ENCODE data around the gene NFYC.

The NFYC gene

DNA sequence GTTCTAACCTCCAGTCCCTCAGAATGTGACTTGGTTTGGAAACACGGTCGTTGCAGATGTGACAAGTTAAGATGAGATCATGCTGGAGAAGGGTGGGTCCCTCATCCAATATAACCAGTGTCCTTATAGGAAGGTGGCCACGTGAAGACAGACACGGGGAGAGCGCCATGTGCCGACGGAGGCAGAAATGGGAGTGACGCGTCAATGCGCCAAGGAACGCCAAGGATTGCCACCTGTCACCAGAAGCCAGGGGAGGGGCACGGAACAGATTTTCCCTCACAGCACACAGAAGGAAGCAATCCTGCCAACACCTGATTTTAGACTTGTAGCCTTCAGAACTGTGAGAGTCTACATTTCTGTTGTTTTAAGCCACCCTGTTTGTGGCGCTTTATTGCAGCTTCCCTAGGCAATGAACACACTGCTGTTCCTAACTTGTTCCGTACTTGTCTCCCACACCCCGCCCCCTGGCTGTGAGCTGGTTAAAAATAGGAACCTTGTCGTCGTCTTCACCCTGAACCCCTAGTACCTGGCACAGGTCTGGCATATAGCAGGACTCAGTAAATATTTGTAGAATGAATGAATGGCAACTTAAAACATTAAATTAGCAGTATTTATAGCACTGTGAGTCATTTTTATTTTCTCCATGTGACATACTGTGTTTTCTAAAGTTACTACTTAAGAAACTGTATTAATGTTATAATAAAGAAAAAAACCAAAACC, 40.2 kb upstream of the NFYC start:
- TF ChIP-seq, protein P1, sequence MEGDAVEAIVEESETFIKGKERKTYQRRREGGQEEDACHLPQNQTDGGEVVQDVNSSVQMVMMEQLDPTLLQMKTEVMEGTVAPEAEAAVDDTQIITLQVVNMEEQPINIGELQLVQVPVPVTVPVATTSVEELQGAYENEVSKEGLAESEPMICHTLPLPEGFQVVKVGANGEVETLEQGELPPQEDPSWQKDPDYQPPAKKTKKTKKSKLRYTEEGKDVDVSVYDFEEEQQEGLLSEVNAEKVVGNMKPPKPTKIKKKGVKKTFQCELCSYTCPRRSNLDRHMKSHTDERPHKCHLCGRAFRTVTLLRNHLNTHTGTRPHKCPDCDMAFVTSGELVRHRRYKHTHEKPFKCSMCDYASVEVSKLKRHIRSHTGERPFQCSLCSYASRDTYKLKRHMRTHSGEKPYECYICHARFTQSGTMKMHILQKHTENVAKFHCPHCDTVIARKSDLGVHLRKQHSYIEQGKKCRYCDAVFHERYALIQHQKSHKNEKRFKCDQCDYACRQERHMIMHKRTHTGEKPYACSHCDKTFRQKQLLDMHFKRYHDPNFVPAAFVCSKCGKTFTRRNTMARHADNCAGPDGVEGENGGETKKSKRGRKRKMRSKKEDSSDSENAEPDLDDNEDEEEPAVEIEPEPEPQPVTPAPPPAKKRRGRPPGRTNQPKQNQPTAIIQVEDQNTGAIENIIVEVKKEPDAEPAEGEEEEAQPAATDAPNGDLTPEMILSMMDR (IDR thresholded peaks at IDR 0.05; ENCODE audit: extremely low read depth, missing control alignments), result no peak
- no peak for DNase-seq (ENCODE audit: low spot score)

DNA sequence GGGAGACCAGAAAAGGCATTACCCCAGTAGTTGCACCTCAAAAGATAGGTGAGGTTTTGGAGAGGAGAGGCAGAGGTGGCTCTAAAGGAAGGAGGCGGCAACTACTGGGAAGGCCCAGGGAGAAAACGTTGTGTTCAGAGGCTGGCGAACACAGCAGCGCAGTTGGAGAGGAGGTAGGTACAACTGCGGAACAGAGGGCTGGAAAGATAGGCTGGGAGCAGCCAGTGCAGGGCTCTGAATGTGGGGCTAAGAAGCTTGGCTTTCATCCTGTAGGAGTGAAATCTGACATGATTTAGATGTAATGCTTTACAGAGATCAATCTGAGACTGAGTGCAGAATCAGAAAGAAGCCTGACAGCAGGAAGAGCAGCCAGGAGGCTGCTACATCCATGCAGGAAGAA, 39.0 kb upstream of the NFYC start:
- no peak for DNase-seq (ENCODE audit: low spot score)
- TF ChIP-seq, protein P1 (IDR thresholded peaks at IDR 0.05; ENCODE audit: extremely low read depth, missing control alignments), result no peak

DNA sequence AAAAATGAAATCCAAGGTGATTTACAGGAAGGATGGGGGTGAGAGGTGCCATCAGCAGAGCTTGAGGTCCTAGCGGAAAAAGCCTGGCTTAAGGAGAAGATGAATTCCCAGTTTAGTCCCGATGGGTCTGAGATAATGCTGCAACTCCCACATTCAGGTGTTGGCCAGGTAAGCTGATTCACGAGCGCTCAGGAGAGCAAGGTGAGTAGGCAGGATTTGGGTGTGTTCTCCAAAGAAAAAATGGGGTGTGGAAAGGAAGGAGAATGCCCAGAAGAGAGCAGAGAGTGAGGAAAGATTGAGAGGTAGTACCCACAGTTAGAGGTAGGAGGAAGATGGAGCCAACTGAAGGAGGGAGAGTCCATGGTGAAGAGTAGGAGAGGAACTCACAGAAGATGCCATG, 38.5 kb upstream of the NFYC start:
- no peak for DNase-seq (ENCODE audit: low spot score)
- TF ChIP-seq, protein P1 (IDR thresholded peaks at IDR 0.05; ENCODE audit: extremely low read depth, missing control alignments), result no peak

DNA sequence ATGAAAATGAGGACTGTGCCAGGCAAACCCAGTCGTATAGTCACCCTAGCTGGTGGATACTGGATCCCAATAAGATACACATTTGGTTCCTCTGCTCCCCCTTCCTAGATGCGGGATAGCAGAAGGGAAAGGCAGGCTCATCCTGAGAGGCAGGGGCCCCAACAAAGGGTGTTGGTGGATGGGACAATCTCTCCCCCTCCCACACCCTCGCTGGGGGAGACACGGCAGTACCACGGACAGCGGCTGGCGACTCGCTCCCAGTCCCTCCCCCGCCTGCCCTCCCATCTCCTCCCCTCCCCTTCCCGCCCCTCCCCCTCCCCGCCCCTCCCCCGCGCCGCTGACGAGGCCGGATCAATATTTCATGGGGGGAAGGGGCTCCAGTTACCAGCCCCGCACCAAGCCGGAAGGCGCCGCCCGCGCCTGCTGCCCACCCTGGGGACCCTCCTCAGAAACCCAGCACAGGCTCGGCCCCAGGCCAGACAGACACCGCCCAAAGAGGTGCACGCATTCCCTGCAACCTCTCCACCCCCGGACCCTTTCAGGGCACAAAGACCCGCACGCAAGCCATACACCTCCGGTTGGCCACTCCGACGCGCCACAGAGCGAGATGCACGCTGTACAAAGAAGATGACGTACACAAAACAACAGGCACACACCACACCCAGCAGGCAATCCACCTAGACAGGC, 37.5 kb upstream of the NFYC start:
- no peak for DNase-seq (ENCODE audit: low spot score)
- TF ChIP-seq, protein P1 (IDR thresholded peaks at IDR 0.05; ENCODE audit: extremely low read depth, missing control alignments), result no peak

DNA sequence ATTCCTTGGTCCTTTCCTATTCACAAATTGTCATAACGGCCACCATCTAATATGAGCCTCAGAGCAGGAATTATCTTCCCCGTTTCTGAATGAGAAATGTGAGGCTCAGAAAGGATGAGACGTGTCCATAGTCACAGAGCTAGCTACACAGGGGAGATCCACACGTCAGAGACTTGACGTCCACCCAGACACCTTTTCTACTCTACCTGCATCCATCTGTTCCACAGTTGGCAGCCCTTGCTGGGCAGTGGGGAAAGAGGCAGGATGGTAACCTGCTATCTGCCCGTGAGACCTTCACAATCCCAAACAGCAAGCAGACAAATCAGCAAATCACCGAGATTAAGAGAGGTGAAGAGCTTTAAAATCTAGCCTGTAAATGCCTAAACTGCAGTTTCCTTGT, 34.5 kb upstream of the NFYC start:
- TF ChIP-seq, protein P1 (IDR thresholded peaks at IDR 0.05; ENCODE audit: extremely low read depth, missing control alignments), result no peak
- DNase-seq (ENCODE audit: low spot score), result no peak

DNA sequence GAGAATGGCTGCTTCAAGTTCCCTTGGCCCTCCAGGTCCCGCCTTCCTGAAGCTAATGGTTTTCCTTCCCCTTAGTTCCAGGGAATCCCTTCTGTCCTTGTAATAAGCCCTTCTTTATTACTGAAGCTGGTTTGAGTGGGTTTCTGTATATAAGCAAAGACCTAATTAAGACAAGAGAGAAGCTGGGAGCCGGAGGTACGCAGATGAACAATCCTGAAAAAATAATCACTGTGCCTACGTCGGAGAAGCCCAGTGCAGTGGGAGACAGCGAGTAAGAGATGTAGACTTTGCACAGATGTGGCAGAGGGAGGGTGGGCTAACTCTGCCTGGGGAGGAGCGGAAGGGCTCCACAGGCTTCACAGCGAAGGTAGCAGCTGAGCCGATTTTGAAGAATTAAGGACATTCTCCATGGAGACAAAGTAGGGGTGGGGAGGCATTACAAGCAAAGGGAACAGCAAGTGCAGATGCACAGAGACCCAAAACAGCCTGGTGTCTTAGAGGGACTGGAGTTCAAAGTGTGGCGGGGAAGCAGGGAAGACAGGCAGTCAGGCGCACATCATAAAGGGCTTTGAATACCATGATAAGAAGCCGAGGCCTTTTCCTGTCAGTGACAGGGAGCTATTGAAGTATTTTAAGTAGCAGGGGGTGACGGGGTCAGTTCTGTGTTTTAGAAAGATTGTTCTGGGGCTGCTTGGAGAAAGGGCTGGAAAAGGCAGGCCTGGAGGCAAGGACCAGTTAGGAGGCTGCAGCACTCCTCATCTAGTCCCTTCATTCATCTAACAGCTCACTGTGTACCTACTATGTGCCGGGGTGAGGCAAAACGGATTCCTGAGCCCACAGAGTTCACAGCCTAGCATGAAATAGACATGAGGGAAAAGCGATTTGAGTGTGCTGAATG, 32.5 kb upstream of the NFYC start:
- no peak for DNase-seq (ENCODE audit: low spot score)
- TF ChIP-seq, protein P1 (IDR thresholded peaks at IDR 0.05; ENCODE audit: extremely low read depth, missing control alignments), result no peak

DNA sequence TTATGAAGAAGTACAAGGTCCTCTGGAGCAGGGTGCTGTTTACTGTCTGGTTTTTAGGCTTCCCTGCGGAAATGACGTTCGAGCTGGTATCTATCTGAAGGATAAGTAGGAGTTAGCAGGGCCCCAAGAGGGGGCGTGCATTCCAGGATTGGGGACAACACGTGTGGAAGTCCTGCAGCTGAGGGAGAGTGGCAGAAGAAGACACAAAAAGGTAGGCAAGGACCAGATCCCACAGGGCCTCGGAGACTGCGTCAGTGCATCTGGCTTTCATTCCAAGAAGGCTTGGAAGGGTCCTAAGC, 31.9 kb upstream of the NFYC start:
- no peak for DNase-seq (ENCODE audit: low spot score)
- TF ChIP-seq, protein P1 (IDR thresholded peaks at IDR 0.05; ENCODE audit: extremely low read depth, missing control alignments), result no peak

Measured in GM20000 (cell line).